ENCODE measurements around the gene HAND1. TPM values are rescaled to one million over a fixed set of nuclear protein-coding genes. Genes with fewer than 3 reads are reported as not detected.

HAND1 gene
- total RNA-seq, result not detected

DNA sequence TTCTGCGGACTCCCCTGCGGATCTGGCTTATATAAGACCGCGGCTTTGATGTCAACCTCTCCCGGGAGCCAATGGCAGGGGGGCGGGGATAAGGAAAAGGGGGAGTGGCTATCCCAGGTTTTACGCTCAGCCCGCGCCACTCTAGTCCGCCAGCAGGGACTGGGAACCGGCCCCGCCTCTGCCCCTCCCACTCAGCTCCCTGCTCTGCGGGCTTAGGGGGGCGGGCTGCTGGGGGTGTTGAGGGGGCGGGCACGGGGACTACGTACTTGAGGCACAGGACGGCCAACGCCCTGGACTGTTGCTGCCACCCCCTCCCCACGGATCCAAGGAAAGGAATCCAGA is at the start of gene HAND1:
Gene HAND1 (minus strand): TSS at position 4 of the 342 bp plus-strand sequence. CDS start 219 bp downstream, outside the sequence.
- Mint-ChIP-seq H3K9me3 (ENCODE audit: insufficient read depth) (no peaks in the 10 kb centered on the region), H3K4me1 (ENCODE audit: low read depth) (peaks cover 28% of the 10 kb centered on the region), H3K4me3 (peak within 1 kb of the TSS; percentile 7), H3K36me3 (ENCODE audit: low read depth) (peaks cover 2% of the 10 kb centered on the region), H3K27ac (peak within 1 kb of the TSS; percentile 37), H3K27me3 (ENCODE audit: low read depth) (peaks cover 90% of the 10 kb centered on the region)
- DNase-seq (no peak), ATAC-seq (no peak)
- CTCF ChIA-PET, result no interaction called here
- POLR2A ChIA-PET, result no interaction called here

- Mint-ChIP-seq H3K36me3 (ENCODE audit: low read depth) (no peaks in the 10 kb centered on the region), H3K9me3 (ENCODE audit: insufficient read depth) (no peaks in the 10 kb centered on the region), H3K27me3 (ENCODE audit: low read depth) (peaks cover 26% of the 10 kb centered on the region), H3K4me3 (no peak overlapping the region), H3K4me1 (ENCODE audit: low read depth) (no peaks in the 10 kb centered on the region), H3K27ac (no peak overlapping the region)
- ATAC-seq (no peak), DNase-seq (no peak)
- CTCF ChIA-PET, result no interaction called here
- POLR2A ChIA-PET, result interaction anchor here (0.6 kb wide), 1 partner anchor 12 kb away, joined by 3 read pairs; no protein-coding TSS in a partner anchor
Measured at GRCh38 chr5:154526231-154527226, 48.5 kb upstream of the HAND1 start.

DNA sequence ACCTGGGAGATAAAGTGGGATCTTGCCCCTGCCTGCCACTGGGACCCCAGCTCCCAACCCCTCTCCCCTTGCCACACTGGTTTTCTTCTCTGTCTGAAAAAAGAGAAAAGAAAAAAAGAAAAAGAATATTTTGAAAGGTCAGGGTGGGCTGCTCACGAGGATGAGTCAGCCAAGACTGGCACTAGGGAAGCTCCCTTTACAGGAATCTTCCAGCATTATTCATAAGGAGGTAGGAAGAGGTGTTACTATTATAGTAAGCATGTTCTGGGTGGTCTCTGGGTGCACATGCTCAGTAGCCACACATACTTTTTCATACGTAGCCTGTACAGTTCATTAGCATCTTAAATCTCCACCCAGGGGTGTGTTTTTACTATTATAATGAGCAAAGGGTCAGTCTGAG is 46.8 kb upstream of the HAND1 start:
- CTCF ChIA-PET, result no interaction called here
- Mint-ChIP-seq H3K27me3 (ENCODE audit: low read depth) (peaks cover 34% of the 10 kb centered on the region), H3K4me3 (no peak overlapping the region), H3K9me3 (ENCODE audit: insufficient read depth) (no peaks in the 10 kb centered on the region), H3K27ac (no peak overlapping the region), H3K4me1 (ENCODE audit: low read depth) (no peaks in the 10 kb centered on the region), H3K36me3 (ENCODE audit: low read depth) (no peaks in the 10 kb centered on the region)
- ATAC-seq, result no peak
- POLR2A ChIA-PET, result no interaction called here
- no peak for DNase-seq

DNA sequence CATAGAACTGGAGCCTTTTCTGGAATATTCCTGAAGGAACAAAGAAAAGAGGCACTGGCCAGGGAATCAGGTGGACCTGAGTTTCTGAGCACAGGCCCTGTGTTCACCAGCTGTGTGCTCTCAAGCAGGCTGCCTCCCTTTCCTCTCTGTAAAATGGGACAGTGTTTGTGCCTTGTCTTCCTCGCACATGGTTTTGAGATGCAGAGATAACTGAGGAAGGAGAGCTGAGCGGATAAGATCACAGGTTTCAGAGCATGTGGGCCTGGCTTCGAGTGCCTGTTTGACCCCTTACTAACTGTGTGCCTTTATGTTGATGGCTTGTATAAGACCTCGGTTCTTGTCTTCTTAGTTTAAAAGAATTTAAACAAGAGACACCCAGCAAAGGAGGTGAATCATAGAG is 46.2 kb upstream of the HAND1 start:
- CTCF ChIA-PET, result no interaction called here
- Mint-ChIP-seq H3K36me3 (ENCODE audit: low read depth) (no peaks in the 10 kb centered on the region), H3K4me3 (no peak overlapping the region), H3K27me3 (ENCODE audit: low read depth) (peaks cover 37% of the 10 kb centered on the region), H3K27ac (no peak overlapping the region), H3K9me3 (ENCODE audit: insufficient read depth) (no peaks in the 10 kb centered on the region), H3K4me1 (ENCODE audit: low read depth) (no peaks in the 10 kb centered on the region)
- DNase-seq (no peak), ATAC-seq (no peak)
- POLR2A ChIA-PET, result no interaction called here

- CTCF ChIA-PET, result no interaction called here
Measured at GRCh38 chr5:154523709-154524108, 45.7 kb upstream of the HAND1 start.

GRCh38 chr5:154523104-154523503 is 45.1 kb upstream of the HAND1 start:
- no peak overlapping the region for H3K27ac Mint-ChIP-seq
- no peak overlapping the region for H3K4me3 Mint-ChIP-seq
- H3K36me3 Mint-ChIP-seq (ENCODE audit: low read depth), result no peaks in the 10 kb centered on the region
- no peaks in the 10 kb centered on the region for H3K4me1 Mint-ChIP-seq (ENCODE audit: low read depth)
- DNase-seq (no peak), ATAC-seq (no peak)
- H3K9me3 Mint-ChIP-seq (ENCODE audit: insufficient read depth), result no peaks in the 10 kb centered on the region
- peaks cover 31% of the 10 kb centered on the region for H3K27me3 Mint-ChIP-seq (ENCODE audit: low read depth)
- CTCF ChIA-PET, result no interaction called here
- POLR2A ChIA-PET, result no interaction called here

More at GRCh38 chr5:154523709-154524108, 45.7 kb upstream of the HAND1 start:
- DNase-seq, result no peak
- Mint-ChIP-seq H3K36me3 (ENCODE audit: low read depth) (no peaks in the 10 kb centered on the region), H3K27ac (no peak overlapping the region), H3K4me3 (no peak overlapping the region), H3K4me1 (ENCODE audit: low read depth) (no peaks in the 10 kb centered on the region), H3K27me3 (ENCODE audit: low read depth) (peaks cover 36% of the 10 kb centered on the region), H3K9me3 (ENCODE audit: insufficient read depth) (no peaks in the 10 kb centered on the region)
- no peak for ATAC-seq
- POLR2A ChIA-PET, result no interaction called here

DNA sequence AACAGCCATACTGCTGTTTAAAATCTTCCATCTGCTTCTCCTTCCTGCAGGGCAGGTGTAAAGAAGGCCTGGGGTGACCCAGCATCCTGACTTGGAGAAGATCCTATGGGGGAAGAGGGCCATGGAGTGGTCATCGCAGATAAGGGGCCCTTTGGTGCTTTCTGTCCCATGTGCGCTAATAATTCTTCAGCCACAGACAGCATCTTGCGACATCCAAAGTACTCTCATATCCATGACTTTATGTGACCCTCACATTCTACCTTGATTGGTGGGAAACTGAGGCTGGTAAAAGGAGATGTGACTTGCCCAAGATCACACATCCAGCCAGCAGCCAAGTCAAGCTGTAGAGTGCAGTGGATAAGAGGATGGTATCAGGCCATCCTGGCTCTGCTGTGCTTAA is 44.3 kb upstream of the HAND1 start:
- no peaks in the 10 kb centered on the region for H3K36me3 Mint-ChIP-seq (ENCODE audit: low read depth)
- H3K27me3 Mint-ChIP-seq (ENCODE audit: low read depth), result peaks cover 25% of the 10 kb centered on the region
- CTCF ChIA-PET, result interaction anchor here (2.0 kb wide), 1 partner anchor 10 kb away, joined by 13 read pairs; no protein-coding TSS in a partner anchor

GRCh38 chr5:154521756-154522155 is 43.7 kb upstream of the HAND1 start:
- POLR2A ChIA-PET, result no interaction called here
- peaks cover 25% of the 10 kb centered on the region for H3K27me3 Mint-ChIP-seq (ENCODE audit: low read depth)
- no peaks in the 10 kb centered on the region for H3K36me3 Mint-ChIP-seq (ENCODE audit: low read depth)
- H3K9me3 Mint-ChIP-seq (ENCODE audit: insufficient read depth), result no peaks in the 10 kb centered on the region
- H3K4me1 Mint-ChIP-seq (ENCODE audit: low read depth), result no peaks in the 10 kb centered on the region
- ATAC-seq (no peak), DNase-seq (no peak)
- no peak overlapping the region for H3K27ac Mint-ChIP-seq
- CTCF ChIA-PET, result interaction anchor here (1.2 to 2.0 kb wide), 3 partner anchors 10 to 26 kb away, joined by 4 to 13 read pairs (median 4); no protein-coding TSS in a partner anchor
- no peak overlapping the region for H3K4me3 Mint-ChIP-seq

More for the DNA sequence above, 44.3 kb upstream of the HAND1 start:
- POLR2A ChIA-PET, result no interaction called here
- Mint-ChIP-seq H3K9me3 (ENCODE audit: insufficient read depth) (no peaks in the 10 kb centered on the region), H3K4me1 (ENCODE audit: low read depth) (no peaks in the 10 kb centered on the region), H3K4me3 (no peak overlapping the region), H3K27ac (no peak overlapping the region)
- DNase-seq (no peak), ATAC-seq (no peak)

DNA sequence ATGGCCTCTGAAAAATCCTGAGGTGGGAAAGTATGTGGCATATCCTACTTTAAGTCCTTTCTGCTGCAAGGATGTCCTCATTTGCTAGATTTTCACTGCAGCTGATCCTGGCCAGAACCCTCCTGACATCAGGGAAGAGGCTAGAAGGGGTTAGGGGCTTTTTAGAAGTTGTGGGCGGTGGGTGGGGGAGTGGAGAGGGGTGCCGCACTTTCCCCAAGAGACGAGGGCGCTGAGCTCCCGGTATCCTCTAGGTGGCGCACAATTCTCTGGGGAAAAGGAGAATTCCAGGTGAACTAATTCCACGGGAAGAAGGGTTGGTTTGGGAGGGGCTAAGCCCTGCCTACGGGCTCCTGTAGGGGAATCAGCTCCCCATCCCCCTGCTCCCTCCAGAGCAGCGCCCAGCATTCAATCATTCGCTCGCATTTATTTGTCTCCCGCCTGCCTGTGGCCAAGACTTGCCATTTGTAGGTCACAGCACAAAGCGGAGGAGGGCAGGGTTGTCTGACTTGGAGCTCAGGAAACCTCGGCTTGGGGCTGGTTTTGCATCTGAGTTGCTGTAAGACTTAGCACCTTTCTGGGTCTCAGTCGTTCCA is 42.9 kb upstream of the HAND1 start:
- H3K27me3 Mint-ChIP-seq (ENCODE audit: low read depth), result peaks cover 23% of the 10 kb centered on the region
- no peak overlapping the region for H3K27ac Mint-ChIP-seq
- no peaks in the 10 kb centered on the region for H3K4me1 Mint-ChIP-seq (ENCODE audit: low read depth)
- no peak overlapping the region for H3K4me3 Mint-ChIP-seq
- ChIA-PET POLR2A (no interaction called here), CTCF (interaction anchor here (0.7 to 2.0 kb wide), 12 partner anchors 9 to 546 kb away, joined by 3 to 13 read pairs (median 4); no protein-coding TSS in a partner anchor)
- no peak for ATAC-seq
- H3K9me3 Mint-ChIP-seq (ENCODE audit: insufficient read depth), result no peaks in the 10 kb centered on the region
- no peak for DNase-seq
- no peaks in the 10 kb centered on the region for H3K36me3 Mint-ChIP-seq (ENCODE audit: low read depth)

DNA sequence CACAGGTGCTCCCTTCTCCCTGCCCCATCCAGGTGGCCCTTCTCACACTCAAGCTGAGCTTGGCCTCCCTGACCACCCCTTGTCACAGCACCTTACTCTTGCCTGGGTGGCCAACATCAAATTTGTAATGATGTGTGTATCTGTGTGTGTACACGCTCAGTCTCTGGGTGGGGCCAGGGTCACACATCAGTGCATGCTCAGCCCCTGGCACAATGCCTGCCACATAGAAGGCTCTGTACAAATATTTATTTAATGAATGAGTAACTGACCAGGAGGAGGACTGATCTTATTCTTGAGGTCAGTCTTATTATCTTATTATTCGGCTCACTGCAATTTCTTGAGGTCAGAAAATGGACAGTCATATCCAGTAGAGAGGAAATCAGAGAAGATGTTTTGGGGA is 41.3 kb upstream of the HAND1 start:
- ATAC-seq (no peak), DNase-seq (no peak)
- Mint-ChIP-seq H3K27ac (no peak overlapping the region), H3K9me3 (ENCODE audit: insufficient read depth) (no peaks in the 10 kb centered on the region), H3K4me1 (ENCODE audit: low read depth) (peaks cover 2% of the 10 kb centered on the region), H3K27me3 (ENCODE audit: low read depth) (peaks cover 26% of the 10 kb centered on the region), H3K36me3 (ENCODE audit: low read depth) (no peaks in the 10 kb centered on the region), H3K4me3 (no peak overlapping the region)
- ChIA-PET POLR2A (no interaction called here), CTCF (interaction anchor here (1.0 kb wide), 1 partner anchor 18 kb away, joined by 3 read pairs; no protein-coding TSS in a partner anchor)

GRCh38 chr5:154518438-154518867 is 40.4 kb upstream of the HAND1 start:
- ATAC-seq (no peak), DNase-seq (no peak)
- Mint-ChIP-seq H3K27ac (no peak overlapping the region), H3K4me3 (no peak overlapping the region), H3K4me1 (ENCODE audit: low read depth) (peaks cover 10% of the 10 kb centered on the region), H3K27me3 (ENCODE audit: low read depth) (peaks cover 32% of the 10 kb centered on the region), H3K9me3 (ENCODE audit: insufficient read depth) (no peaks in the 10 kb centered on the region), H3K36me3 (ENCODE audit: low read depth) (no peaks in the 10 kb centered on the region)
- ChIA-PET CTCF (no interaction called here), POLR2A (no interaction called here)

DNA sequence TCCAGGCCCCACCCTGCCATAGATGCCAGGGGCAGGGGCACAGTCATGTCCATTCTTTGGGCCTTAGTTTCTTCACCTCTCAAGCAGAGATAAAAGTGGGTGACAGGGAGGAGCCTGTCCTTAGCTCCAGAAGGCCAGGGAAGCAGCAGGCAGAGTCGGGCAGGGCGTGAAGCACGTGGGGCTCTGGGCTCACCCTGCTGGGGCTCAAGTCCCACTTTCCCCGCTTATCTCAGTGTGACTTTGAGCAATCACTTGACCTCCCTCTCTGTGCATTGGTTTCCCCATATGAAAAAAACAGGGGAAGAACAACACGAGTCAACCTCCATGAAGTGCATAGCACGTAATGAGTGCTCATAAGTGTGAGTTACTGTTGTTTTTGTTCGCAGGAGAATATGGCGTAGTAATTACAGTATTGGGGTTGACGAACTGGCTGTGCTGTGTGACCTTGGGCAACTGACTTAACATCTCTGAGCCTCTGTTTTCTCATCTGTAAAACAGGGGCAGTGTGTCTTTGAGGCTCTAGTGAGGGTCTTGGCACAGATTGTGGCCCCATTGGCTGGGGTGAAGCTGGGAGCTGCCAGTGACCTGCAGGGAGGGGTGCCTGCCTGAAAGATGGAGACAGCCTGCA is 39.9 kb upstream of the HAND1 start:
- H3K4me1 Mint-ChIP-seq (ENCODE audit: low read depth), result peaks cover 11% of the 10 kb centered on the region
- no peak overlapping the region for H3K27ac Mint-ChIP-seq
- H3K36me3 Mint-ChIP-seq (ENCODE audit: low read depth), result no peaks in the 10 kb centered on the region
- CTCF ChIA-PET, result no interaction called here
- no peaks in the 10 kb centered on the region for H3K9me3 Mint-ChIP-seq (ENCODE audit: insufficient read depth)
- H3K4me3 Mint-ChIP-seq, result no peak overlapping the region
- DNase-seq (no peak), ATAC-seq (no peak)
- H3K27me3 Mint-ChIP-seq (ENCODE audit: low read depth), result peaks cover 30% of the 10 kb centered on the region
- POLR2A ChIA-PET, result no interaction called here

Data from activated CD8-positive, alpha-beta T cell treated with anti-CD3 and anti-CD28 coated beads, Interleukin-2, amount 10 ng/mL, durations not matched to agents 7 days and 5 days (primary cell).